ENCODE results near the gene DYNC1I2. TPM values are rescaled to one million over a fixed set of nuclear protein-coding genes. Genes with fewer than 3 reads are reported as not detected.

Gene DYNC1I2
- total RNA-seq (2014; rRNA removed; shearing (Covaris generic)) (91.7 and 118 TPM in 2 replicates), polyA plus RNA-seq (2016; fragmentation: Nextera tagmentation; extraction: Ambion mirVana) (74.3 and 76.7 TPM in 2 replicates)

- Histone ChIP-seq H3K4me1 (ENCODE audit: insufficient read depth) (peaks cover 13% of the 10 kb centered on the region; the same call in 1 of the 2 replicates), H3K9me3 (ENCODE audit: low read depth) (no peaks in the 10 kb centered on the region), H2AFZ (peak within 1 kb of the TSS; percentile 92), H3K79me2 (ENCODE audit: insufficient read depth) (peaks cover 51% of the 10 kb centered on the region), H3K27me3 (replicated peaks; ENCODE audit: insufficient read depth) (no peaks in the 10 kb centered on the region), H3K9me2 (ENCODE audit: insufficient read depth) (no peaks in the 10 kb centered on the region), H3K4me3 (peak within 1 kb of the TSS; percentile 87), H3K27ac (peak within 1 kb of the TSS; percentile 81), H3K9ac (peak within 1 kb of the TSS; percentile 95), H3F3A (ENCODE audit: insufficient read depth) (no peaks in the 10 kb centered on the region), H3K4me2 (ENCODE audit: unreplicated experiment) (peak within 1 kb of the TSS; percentile 87), H3K36me3 (ENCODE audit: low read depth) (peaks cover 23% of the 10 kb centered on the region; the same call in 1 of the 2 replicates), H4K20me1 (ENCODE audit: insufficient read depth) (peaks cover 6% of the 10 kb centered on the region; the same call in 1 of the 2 replicates)
- 1 to 2% methylated on average over 41 to 50 of the region's 51 CpGs for WGBS, 2 experiments (ENCODE audit: low coverage in 1 of 2, low lambda C conversion rate in 2 of 2, missing lambda C conversion rate in 2 of 2)
- in situ Hi-C loops (cut with MboI), result no loop called here
- TF ChIP-seq EZH2phosphoT487 (IDR thresholded peaks at IDR 0.05; ENCODE audit: insufficient read depth, low read depth) (no peak), EZH2 (IDR thresholded peaks at IDR 0.05; ENCODE audit: insufficient read depth, poor library complexity, severe bottlenecking) (no peak)
- peak; percentile 96 for DNase-seq
These were observed at the start of gene DYNC1I2 for GRCh38 chr2:171687287-171688128. DYNC1I2 (plus strand) TSS chr2:171687469; CDS start chr2:171690156, 2,687 bp downstream.

GRCh38 chr2:171651667-171652415 is 35.4 kb upstream of the DYNC1I2 start:
- Histone ChIP-seq H3F3A (ENCODE audit: insufficient read depth) (peaks cover 5% of the 10 kb centered on the region; the same call in 1 of the 2 replicates), H3K4me2 (ENCODE audit: unreplicated experiment) (no peak overlapping the region), H2AFZ (no peak overlapping the region), H3K27me3 (replicated peaks; ENCODE audit: insufficient read depth) (no peaks in the 10 kb centered on the region), H3K79me2 (ENCODE audit: insufficient read depth) (no peaks in the 10 kb centered on the region), H3K9ac (no peak overlapping the region), H4K20me1 (ENCODE audit: insufficient read depth) (no peaks in the 10 kb centered on the region), H3K36me3 (ENCODE audit: low read depth) (no peaks in the 10 kb centered on the region), H3K4me3 (no peak overlapping the region), H3K9me2 (ENCODE audit: insufficient read depth) (no peaks in the 10 kb centered on the region), H3K9me3 (ENCODE audit: low read depth) (no peaks in the 10 kb centered on the region), H3K4me1 (ENCODE audit: insufficient read depth) (peaks cover 6% of the 10 kb centered on the region), H3K27ac (no peak overlapping the region)
- TF ChIP-seq EZH2phosphoT487 (IDR thresholded peaks at IDR 0.05; ENCODE audit: insufficient read depth, low read depth) (no peak), EZH2 (IDR thresholded peaks at IDR 0.05; ENCODE audit: insufficient read depth, poor library complexity, severe bottlenecking) (no peak)
- no peak for DNase-seq
- in situ Hi-C loops (cut with MboI), result no loop called here

GRCh38 chr2:171652416-171652785 is 34.9 kb upstream of the DYNC1I2 start:
- DNase-seq, result peak; percentile 80
- H3K4me2 ChIP-seq (ENCODE audit: unreplicated experiment), result no peak overlapping the region
- TF ChIP-seq EZH2 (IDR thresholded peaks at IDR 0.05; ENCODE audit: insufficient read depth, poor library complexity, severe bottlenecking) (no peak), EZH2phosphoT487 (IDR thresholded peaks at IDR 0.05; ENCODE audit: insufficient read depth, low read depth) (no peak)
- no peaks in the 10 kb centered on the region for H3K9me2 ChIP-seq (ENCODE audit: insufficient read depth)
- no peaks in the 10 kb centered on the region for H4K20me1 ChIP-seq (ENCODE audit: insufficient read depth)
- H3K27ac ChIP-seq, result no peak overlapping the region
- H2AFZ ChIP-seq, result no peak overlapping the region
- no peaks in the 10 kb centered on the region for H3K9me3 ChIP-seq (ENCODE audit: low read depth)
- peaks cover 5% of the 10 kb centered on the region; the same call in 1 of the 2 replicates for H3F3A ChIP-seq (ENCODE audit: insufficient read depth)
- no peak overlapping the region for H3K9ac ChIP-seq
- peaks cover 6% of the 10 kb centered on the region for H3K4me1 ChIP-seq (ENCODE audit: insufficient read depth)
- no peak overlapping the region for H3K4me3 ChIP-seq
- H3K79me2 ChIP-seq (ENCODE audit: insufficient read depth), result no peaks in the 10 kb centered on the region
- H3K27me3 ChIP-seq (replicated peaks; ENCODE audit: insufficient read depth), result no peaks in the 10 kb centered on the region
- H3K36me3 ChIP-seq (ENCODE audit: low read depth), result no peaks in the 10 kb centered on the region
- in situ Hi-C loops (cut with MboI), result no loop called here

- Histone ChIP-seq H3K9me2 (ENCODE audit: insufficient read depth) (no peaks in the 10 kb centered on the region), H3K36me3 (ENCODE audit: low read depth) (no peaks in the 10 kb centered on the region), H3K4me1 (ENCODE audit: insufficient read depth) (peaks cover 6% of the 10 kb centered on the region), H2AFZ (no peak overlapping the region), H3K79me2 (ENCODE audit: insufficient read depth) (no peaks in the 10 kb centered on the region), H4K20me1 (ENCODE audit: insufficient read depth) (no peaks in the 10 kb centered on the region), H3K9me3 (ENCODE audit: low read depth) (no peaks in the 10 kb centered on the region), H3K9ac (no peak overlapping the region), H3K4me3 (no peak overlapping the region), H3K27me3 (replicated peaks; ENCODE audit: insufficient read depth) (no peaks in the 10 kb centered on the region), H3K27ac (no peak overlapping the region), H3F3A (ENCODE audit: insufficient read depth) (peaks cover 5% of the 10 kb centered on the region; the same call in 1 of the 2 replicates), H3K4me2 (ENCODE audit: unreplicated experiment) (no peak overlapping the region)
- TF ChIP-seq EZH2phosphoT487 (IDR thresholded peaks at IDR 0.05; ENCODE audit: insufficient read depth, low read depth), result no peak
- TF ChIP-seq EZH2 (IDR thresholded peaks at IDR 0.05; ENCODE audit: insufficient read depth, poor library complexity, severe bottlenecking), result no peak
- DNase-seq, result no peak
- WGBS, 2 experiments (ENCODE audit: low coverage in 1 of 2, low lambda C conversion rate in 2 of 2, missing lambda C conversion rate in 2 of 2), result 66 to 96% methylated on average over 1 of the region's 1 CpG
- in situ Hi-C loops (cut with MboI), result no loop called here
These were observed 31.7 kb upstream of the DYNC1I2 start for GRCh38 chr2:171655586-171655985.

Data from GM23248 (cell line).